ENCODE measurements around the gene FCSK. TPM values are rescaled to one million over a fixed set of nuclear protein-coding genes. Genes with fewer than 3 reads are reported as not detected.
"Not testable (repeated sequence)": the region's sequence is repeated elsewhere in the genome, so short reads cannot be mapped to it uniquely, and the experiment has no call there.

The FCSK gene
- total RNA-seq, 4 donors from 2014 or later, result 8.0 to 13.5 (median 11.1) TPM

DNA sequence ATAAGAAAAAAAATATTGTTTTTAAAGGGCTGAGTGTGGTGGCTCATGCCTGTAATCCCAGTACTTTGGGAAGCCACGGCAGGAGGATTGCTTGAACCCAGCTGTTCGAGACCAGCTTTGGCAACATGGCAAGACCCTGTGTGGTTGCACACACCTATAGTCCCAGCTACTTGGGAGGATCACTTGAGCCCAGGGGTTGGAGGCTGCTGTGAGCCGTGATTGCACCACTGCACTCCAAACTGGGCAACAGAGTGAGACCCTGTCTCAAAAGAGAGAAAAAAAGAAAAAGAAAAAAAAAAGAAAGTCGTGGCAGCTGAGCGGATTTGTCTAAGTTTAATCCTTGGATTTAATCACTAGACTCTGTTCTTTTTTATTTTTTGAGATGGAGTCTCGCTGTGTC is 6.3 kb upstream of the FCSK start:
- Histone ChIP-seq H3K27me3 (no peaks in the 10 kb centered on the region), H3K27ac (no peak overlapping the region), H3K9me3 (no peaks in the 10 kb centered on the region), H3K4me3 (no peak overlapping the region), H3K36me3 (no peaks in the 10 kb centered on the region), H3K4me1 (no peaks in the 10 kb centered on the region)
- intact Hi-C loops (cut with DNase I; ENCODE audit: low total_unique reads) (no loop called here), in situ Hi-C loops (cut with MboI; ENCODE audit: low sequenced_read_pairs in 4 of 4) (no loop called here)
- TF ChIP-seq, protein P1, sequence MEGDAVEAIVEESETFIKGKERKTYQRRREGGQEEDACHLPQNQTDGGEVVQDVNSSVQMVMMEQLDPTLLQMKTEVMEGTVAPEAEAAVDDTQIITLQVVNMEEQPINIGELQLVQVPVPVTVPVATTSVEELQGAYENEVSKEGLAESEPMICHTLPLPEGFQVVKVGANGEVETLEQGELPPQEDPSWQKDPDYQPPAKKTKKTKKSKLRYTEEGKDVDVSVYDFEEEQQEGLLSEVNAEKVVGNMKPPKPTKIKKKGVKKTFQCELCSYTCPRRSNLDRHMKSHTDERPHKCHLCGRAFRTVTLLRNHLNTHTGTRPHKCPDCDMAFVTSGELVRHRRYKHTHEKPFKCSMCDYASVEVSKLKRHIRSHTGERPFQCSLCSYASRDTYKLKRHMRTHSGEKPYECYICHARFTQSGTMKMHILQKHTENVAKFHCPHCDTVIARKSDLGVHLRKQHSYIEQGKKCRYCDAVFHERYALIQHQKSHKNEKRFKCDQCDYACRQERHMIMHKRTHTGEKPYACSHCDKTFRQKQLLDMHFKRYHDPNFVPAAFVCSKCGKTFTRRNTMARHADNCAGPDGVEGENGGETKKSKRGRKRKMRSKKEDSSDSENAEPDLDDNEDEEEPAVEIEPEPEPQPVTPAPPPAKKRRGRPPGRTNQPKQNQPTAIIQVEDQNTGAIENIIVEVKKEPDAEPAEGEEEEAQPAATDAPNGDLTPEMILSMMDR (IDR thresholded peaks at IDR 0.05 in 4 of 5, conservative IDR thresholded peaks at IDR 0.05 in 1 of 5), result no peak
- no peak for TF ChIP-seq POLR2A (IDR thresholded peaks at IDR 0.05)
- no peak for ATAC-seq
- DNase-seq, result no peak

DNA sequence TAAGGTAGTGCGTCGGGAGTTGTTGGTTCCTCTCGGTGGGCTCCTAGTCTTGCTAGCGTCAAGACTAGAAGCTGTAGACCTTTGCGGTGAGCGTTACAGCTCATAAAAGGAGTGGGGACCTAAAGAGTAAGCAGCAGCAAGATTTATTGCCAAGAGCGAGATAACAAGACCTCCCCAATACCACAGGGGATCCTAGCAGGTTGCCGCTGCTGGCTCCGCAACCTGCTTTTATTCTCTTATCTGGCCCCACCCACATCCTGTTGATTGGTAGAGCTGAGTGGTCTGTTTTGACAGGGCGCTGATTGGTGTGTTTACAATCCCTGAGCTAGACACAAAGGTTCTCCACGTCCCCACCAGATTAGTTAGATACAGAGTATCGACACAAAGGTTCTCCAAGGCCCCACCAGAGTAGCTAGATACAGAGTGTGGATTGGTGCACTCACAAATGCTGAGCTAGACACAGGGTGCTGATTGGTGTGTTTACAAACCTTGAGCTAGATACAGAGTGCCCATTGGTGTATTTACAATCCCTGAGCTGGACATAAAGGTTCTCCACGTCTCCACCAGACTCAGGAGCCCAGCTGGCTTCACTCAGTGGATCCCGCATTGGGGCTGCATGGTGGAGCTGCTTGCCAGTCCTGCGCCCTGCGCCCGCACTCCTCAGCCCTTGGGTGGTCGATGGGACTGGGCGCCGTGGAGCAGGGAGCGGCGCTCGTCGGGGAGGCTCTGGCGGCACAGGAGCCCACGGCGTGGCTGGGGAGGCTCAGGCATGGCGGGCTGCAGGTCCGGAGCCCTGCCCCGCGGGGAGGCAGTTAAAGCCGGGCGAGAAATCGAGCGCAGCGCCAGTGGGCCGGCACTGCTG is 4.0 kb upstream of the FCSK start:
- in situ Hi-C loops (cut with MboI; ENCODE audit: low sequenced_read_pairs in 4 of 4), result loop anchor here in 1 of 4 donors (10.0 kb wide), 1 partner anchor 56 kb away; no protein-coding TSS in a partner anchor
- H3K36me3 ChIP-seq; intact Hi-C loops (cut with DNase I; ENCODE audit: low total_unique reads); DNase-seq; ATAC-seq; H3K27me3 ChIP-seq; H3K9me3 ChIP-seq; H3K27ac ChIP-seq: not testable (repeated sequence)
- peaks cover 8 to 12% of the 10 kb centered on the region in 2 donors for H3K4me1 ChIP-seq
- peak overlapping the region in 1 of 4 donors; percentile 5 for H3K4me3 ChIP-seq

DNA sequence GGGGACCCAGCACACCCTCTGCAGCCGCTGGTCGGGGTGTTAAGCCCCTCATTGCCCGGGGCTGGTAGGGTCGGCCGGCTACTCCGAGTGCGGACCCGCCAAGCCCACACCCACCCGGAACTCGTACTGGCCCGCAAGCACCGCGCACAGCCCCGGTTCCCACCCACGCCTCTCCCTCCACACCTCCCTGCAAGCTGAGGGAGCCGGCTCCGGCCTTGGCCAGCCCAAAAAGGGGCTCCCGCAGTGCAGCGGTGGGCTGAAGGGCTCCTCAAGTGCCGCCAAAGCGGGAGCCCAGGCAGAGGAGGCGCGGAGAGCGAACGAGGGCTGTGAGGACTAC is 3.4 kb upstream of the FCSK start:
- H3K4me3 ChIP-seq, result peak overlapping the region in 1 of 4 donors; percentile 5
- H3K27ac ChIP-seq; intact Hi-C loops (cut with DNase I; ENCODE audit: low total_unique reads); H3K27me3 ChIP-seq; ATAC-seq; DNase-seq; H3K9me3 ChIP-seq; H3K36me3 ChIP-seq: not testable (repeated sequence)
- H3K4me1 ChIP-seq, result peaks cover 12 to 17% of the 10 kb centered on the region in 2 donors
- in situ Hi-C loops (cut with MboI; ENCODE audit: low sequenced_read_pairs in 4 of 4), result loop anchor here in 1 of 4 donors (10.0 kb wide), 1 partner anchor 56 kb away; no protein-coding TSS in a partner anchor

DNA sequence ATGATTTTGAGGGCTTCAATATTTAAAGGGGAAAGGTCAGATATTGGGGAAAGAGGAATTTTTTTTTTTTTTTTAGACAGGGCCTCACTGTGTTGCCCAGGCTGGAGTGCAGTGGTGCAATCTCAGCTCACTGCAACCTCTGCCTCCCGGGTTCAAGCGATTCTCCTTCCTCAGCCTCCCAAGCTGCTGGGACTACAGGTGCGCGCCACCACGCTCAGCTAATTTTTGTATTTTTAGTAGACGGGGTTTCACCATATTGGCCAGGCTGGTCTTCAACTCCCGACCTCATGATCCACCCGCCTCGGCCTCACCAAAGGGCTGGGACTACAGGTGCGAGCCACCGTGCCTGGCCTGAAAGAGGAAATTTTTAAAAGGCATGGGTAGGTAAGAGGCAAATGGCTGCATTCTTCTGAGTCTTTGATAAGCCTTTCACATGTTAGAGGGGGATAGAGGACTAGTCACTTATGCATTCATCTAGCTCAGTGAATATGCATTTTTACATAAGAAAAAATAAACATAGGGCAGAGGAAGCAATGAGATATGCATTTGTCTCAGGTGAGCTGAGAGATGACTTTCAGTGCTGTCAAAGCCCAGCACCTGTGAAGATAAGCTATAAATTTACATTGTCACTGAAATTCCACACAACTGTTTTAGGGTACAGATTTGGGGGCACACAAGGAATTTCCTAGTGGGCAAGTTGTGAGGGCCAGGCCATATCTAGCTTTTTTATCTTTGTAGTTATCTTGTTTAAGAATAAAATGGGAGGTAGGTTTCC is 1.1 kb upstream of the FCSK start:
- TF ChIP-seq, protein P1 (IDR thresholded peaks at IDR 0.05 in 4 of 5, conservative IDR thresholded peaks at IDR 0.05 in 1 of 5), result no peak
- TF ChIP-seq POLR2A (IDR thresholded peaks at IDR 0.05), result no peak
- no peaks in the 10 kb centered on the region for H3K27me3 ChIP-seq
- ATAC-seq (no peak), DNase-seq (no peak)
- peaks cover 12 to 20% of the 10 kb centered on the region in 2 donors for H3K4me1 ChIP-seq
- H3K27ac ChIP-seq, result peak overlapping the region; percentile 92 to 100 (median 96)
- peak overlapping the region; percentile 62 to 98 (median 86) for H3K4me3 ChIP-seq
- no peaks in the 10 kb centered on the region for H3K9me3 ChIP-seq
- intact Hi-C loops (cut with DNase I; ENCODE audit: low total_unique reads) (no loop called here), in situ Hi-C loops (cut with MboI; ENCODE audit: low sequenced_read_pairs in 4 of 4) (loop anchor here in 1 of 4 donors (10.0 kb wide), 1 partner anchor 59 kb away; no protein-coding TSS in a partner anchor)
- H3K36me3 ChIP-seq, result no peaks in the 10 kb centered on the region

DNA sequence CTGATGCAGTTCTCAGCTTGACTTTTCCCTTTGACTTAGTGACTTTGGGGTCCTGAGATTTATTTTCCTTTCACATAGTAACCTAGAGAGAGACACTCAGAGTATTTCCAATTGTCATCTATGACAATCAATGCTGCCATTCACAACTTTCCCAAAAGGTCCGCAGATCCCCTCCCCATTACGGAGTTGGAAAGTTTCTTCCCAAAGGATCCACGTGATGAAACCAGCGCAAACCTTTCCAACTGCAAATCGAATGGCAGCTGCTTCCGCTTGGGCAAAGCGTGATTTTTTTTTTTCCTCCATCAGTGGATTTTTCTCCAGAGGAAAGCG is 538 bp upstream of the FCSK start:
- H3K27ac ChIP-seq, result peak overlapping the region; percentile 92 to 100 (median 96)
- DNase-seq (no peak), ATAC-seq (peak; percentile 57 to 67)
- in situ Hi-C loops (cut with MboI; ENCODE audit: low sequenced_read_pairs in 4 of 4), result loop anchor here in 1 of 4 donors (10.0 kb wide), 1 partner anchor 59 kb away; no protein-coding TSS in a partner anchor
- H3K27me3 ChIP-seq, result no peaks in the 10 kb centered on the region
- peak overlapping the region; percentile 62 to 98 (median 86) for H3K4me3 ChIP-seq
- H3K9me3 ChIP-seq, result no peaks in the 10 kb centered on the region
- H3K4me1 ChIP-seq, result peaks cover 12 to 20% of the 10 kb centered on the region in 2 donors
- intact Hi-C loops (cut with DNase I; ENCODE audit: low total_unique reads), result loop anchor here (1.0 kb wide), 2 partner anchors 15 to 73 kb away; partner anchors contain the start of gene ST3GAL2
- TF ChIP-seq POLR2A (IDR thresholded peaks at IDR 0.05), result no peak
- TF ChIP-seq, protein P1 (IDR thresholded peaks at IDR 0.05 in 4 of 5, conservative IDR thresholded peaks at IDR 0.05 in 1 of 5), result no peak
- no peaks in the 10 kb centered on the region for H3K36me3 ChIP-seq
